GM12801 (cell line): Measurements from ENCODE around the gene HSPA9.

ENCODE experiments used
- TF ChIP-seq, protein P1 (sequence below): IDR thresholded peaks from one replicate; pipeline ENCODE4 v1.5.1; 2011; ENCODE audit warnings: control low read depth; ENCODE audit not compliant: insufficient read length; ENCODE audit errors: extremely low read depth

HSPA9 gene

GRCh38 chr5:138610918-138611677, 35.9 kb upstream of the HSPA9 start:
- TF ChIP-seq, protein P1, sequence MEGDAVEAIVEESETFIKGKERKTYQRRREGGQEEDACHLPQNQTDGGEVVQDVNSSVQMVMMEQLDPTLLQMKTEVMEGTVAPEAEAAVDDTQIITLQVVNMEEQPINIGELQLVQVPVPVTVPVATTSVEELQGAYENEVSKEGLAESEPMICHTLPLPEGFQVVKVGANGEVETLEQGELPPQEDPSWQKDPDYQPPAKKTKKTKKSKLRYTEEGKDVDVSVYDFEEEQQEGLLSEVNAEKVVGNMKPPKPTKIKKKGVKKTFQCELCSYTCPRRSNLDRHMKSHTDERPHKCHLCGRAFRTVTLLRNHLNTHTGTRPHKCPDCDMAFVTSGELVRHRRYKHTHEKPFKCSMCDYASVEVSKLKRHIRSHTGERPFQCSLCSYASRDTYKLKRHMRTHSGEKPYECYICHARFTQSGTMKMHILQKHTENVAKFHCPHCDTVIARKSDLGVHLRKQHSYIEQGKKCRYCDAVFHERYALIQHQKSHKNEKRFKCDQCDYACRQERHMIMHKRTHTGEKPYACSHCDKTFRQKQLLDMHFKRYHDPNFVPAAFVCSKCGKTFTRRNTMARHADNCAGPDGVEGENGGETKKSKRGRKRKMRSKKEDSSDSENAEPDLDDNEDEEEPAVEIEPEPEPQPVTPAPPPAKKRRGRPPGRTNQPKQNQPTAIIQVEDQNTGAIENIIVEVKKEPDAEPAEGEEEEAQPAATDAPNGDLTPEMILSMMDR: no peak

DNA sequence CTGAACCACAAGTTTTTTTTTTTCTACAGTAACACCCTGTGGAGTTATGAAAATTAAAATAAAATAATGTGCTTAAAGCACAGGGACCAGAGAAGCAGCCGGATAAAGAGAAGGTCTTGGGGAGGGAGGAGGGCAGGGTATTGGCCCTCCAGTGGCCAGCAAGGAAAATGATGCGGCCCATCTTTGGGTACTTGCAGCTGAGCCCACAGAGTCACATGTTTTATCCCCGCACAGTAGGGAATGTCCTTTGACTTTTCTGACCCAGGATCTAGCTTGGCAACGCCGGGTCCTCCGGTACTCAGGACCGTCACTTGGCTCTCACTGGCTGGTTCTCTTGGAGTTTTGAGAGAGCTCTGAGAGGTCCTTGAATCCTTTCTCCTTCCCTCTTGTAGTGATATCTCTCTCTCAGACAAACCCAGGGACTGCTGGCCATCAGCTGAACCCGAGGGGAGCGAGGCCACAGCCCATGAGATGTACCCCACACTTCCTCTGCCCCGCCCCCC, 35.3 kb upstream of the HSPA9 start:
- TF ChIP-seq, protein P1: no peak

DNA sequence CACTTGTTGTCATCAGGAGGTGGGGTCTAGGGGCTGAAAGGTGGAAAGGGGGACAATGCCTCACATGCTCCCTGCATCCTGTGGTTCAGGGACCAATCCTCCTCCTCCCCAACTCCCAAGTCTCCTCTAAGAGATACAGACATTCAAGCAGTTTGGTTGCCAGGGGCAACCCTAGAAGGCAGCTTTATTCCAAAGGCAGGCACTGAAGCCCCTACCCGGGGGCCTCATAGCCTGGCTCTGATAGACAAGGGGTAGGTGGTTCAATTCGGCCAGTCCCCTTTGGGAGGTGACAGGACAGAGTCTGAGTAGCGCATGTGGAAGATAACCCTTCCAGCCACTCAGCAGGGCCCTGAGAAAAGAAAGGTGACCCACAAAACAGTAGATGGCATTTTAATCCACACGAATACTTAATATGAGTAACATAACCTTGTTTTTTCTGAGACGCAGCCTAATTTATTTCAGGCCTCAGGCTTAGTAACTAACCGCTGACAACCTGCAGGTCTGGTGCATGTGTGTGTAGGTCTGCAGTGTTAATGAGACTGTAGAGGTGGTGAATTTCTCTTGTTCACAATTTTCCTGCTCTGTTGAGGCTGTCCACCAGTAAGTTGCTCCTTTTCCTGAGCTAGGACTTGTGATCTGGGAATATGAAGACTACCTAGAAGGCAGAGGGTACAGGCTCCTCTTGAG, 31.3 kb upstream of the HSPA9 start:
- TF ChIP-seq, protein P1: no peak

DNA sequence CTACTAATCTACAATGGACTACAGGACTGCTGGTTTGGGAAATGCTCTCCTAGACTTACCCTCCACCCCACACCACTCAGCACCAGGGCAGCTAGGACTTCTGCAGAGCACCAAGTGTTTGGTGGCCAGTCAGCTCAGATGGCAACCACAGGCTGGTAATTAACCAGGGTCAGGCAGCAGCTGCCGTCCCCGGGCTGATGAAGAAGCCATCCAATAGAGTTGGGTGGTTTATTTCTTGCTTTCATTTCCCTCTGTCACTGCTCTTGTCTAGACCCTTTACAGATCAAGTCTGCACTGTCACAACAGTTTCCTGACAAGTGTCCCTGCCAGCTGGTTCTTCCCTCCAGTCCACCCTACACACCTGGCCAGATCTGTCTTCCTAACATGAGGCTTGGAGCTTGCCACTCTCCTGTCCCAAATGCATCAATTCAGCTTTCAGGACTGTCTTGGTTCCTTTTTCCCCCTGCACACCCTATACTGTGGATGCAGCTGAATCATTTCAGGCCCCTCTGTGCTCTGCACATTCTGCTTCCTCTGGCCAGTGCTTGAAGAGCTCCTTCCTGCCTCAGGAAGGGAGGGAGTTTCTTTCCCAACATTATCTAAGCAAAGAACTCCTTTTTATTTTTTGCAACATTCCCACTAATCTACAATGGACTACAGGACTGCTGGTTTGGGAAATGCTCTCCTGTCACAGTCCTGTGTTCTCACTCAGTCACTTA, 30.2 kb upstream of the HSPA9 start:
- TF ChIP-seq, protein P1: no peak

DNA sequence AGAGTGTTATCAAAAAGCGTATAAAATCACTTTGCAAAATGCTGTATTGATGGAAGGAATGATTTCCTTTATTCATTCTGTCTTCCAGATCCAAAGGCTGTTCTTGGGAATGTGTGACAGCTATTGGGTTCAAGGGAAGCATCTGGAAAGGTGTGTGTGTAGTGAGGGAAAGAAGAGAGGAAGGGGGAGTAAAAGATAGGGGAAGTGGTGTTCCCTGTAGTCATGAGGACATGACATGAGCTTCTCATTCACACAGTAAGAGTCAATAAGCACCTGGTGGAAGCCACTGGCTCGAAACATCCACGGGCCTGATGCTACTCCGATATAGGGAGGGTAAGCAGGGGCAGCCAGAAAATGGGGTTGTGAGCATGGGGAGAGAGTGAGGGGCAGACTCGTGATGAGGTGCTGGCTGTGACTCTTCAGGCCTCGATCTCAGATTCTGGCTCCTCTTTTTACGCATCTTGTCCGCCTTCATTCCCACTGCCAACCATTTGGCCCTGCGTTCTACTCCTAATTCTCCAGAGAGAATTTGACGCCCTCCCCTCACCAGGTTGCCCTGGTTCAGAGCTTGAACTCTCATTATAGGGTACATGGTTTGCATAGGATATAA, 29.1 kb upstream of the HSPA9 start:
- TF ChIP-seq, protein P1: no peak

DNA sequence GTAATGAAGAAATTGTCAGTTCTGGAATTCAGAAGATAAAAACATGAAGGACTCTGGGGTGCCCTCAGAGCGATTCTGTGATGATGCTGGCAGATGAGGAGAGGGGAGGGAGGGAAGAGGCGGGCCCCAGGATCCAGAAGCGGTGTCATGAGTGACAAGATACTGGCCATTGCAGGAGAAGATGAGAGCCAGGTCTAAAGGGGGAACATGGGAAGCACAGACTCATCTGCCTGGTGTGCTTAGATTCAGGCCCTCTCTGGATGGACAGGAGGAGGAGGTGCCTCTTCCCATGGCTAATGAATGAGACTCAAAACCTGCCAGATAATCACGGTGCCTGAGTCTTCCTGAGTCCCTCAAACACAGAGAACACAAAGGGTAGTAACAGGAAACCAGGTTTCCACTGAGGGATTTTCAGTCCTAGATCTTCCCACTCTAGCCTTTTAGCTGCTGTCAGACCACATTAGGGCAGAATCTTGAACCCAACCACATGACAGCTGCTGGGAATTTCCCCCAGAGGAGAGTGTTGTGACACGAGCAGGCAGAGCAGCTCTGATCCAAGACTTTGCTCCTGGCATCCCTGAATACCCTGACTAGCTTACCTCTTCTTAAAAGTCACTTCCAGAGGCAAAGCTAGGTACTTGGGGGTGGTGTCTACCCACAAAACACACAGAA, 28.2 kb upstream of the HSPA9 start:
- TF ChIP-seq, protein P1: no peak
